ENCODE measurements around the gene PLEKHB2.
"Not testable (repeated sequence)": the region's sequence is repeated elsewhere in the genome, so short reads cannot be mapped to it uniquely, and the experiment has no call there.

PLEKHB2 gene

GRCh38 chr2:131143803-131144202 lies 38.7 kb downstream of the PLEKHB2 start:
- no peak for DNase-seq (ENCODE audit: low spot score)

- DNase-seq (ENCODE audit: low spot score): no peak
Measured at GRCh38 chr2:131145040-131145439, 39.9 kb downstream of the PLEKHB2 start.

DNA sequence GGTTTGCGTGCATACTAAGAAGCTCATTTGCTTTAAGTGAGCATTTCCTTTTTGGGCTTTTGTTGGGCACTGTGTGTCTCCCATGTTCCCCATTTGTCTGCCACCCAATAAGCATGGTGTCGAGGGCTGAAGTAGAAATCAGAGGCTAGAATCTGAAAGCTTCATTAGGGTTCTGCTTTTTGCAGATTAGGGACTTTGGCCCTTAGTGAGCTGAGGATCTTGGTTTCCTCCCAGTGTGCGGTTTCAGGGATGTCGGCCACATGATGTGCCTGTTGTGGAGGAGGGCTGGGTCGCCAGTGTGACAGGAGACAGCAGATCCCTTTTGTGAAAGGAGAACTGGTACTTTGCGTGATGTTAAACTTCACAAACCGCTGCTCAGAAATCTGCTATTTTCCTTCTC lies 41.1 kb downstream of the PLEKHB2 start:
- DNase-seq (ENCODE audit: low spot score): no peak

DNA sequence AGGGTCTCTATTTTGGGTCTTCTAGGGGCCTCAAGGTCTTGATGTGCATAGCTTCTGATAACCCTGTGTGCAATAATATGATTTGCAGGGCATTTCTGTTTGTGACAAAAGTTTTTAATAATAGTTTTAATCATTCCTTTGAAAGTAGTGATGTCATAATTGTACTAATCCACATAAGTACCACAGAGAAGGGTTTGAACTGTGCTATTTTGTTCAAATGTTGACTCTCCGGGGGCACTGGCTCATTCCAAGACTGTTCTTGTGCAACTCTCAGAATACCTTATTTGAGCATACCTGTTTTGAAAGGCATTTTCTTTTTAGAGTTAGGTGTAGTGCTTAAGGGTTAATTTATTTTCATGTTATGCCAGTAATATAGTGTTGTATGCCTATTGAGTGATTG lies 41.6 kb downstream of the PLEKHB2 start:
- no peak for DNase-seq (ENCODE audit: low spot score)

DNA sequence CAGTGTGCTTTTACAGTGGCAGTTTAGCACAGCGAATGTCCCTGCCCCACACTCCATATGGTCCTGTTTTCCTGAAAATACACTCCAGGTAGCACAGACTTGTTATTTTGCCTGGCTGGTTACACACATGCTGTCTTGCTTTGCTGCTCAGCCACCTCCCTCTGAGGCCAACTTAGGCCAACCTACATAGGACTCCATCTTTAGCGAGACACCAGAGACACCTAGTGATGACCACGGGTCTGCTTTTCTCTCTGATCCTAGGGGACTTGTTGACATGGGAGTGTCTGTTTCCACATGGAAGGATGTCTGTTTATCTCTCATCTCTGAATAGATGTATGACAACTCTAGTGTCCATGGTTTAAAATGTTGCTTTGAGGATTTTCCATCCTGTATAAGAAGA lies 43.3 kb downstream of the PLEKHB2 start:
- no peak for DNase-seq (ENCODE audit: low spot score)

DNA sequence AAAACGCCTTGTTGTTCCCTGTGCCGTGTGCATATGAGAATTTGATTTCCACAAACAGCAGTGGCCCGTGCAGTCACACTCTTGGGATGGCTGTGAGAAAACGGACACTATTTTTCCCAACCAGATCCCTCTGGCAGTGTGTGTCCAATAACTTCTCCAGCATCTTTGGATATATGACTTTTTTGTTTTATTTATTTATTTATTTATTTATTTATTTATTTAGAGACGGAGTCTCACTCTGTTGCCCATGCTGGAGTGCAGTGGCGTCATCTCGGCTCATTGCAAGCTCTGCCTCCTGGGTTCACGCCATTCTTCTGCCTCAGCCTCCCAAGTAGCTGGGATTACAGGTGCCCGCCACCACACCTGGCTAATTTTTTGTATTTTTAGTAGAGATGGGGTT lies 45.0 kb downstream of the PLEKHB2 start:
- DNase-seq (ENCODE audit: low spot score): not testable (repeated sequence)

- no peak for DNase-seq (ENCODE audit: low spot score)
Measured at GRCh38 chr2:131151398-131151797, 46.3 kb downstream of the PLEKHB2 start.

DNA sequence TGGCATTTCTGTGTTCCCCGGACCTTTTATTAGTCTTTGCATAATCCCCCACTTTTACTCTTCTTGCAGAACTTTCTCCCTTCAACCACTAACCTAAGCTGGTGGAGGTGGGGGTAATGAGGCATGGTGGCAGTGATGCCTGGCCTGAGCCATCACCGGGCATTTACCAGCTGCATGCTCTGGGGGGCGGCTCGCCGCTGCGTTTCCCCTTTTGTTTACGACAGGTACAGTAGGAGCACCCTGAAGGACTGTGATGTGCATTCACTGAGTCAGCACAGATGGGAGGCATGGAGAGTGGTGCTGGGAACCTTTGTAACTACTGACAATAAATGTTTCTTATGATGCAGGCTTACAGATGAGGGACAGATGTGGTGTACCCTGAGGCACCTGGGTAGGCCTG lies 46.9 kb downstream of the PLEKHB2 start:
- DNase-seq (ENCODE audit: low spot score): no peak

- no peak for DNase-seq (ENCODE audit: low spot score)
Measured at GRCh38 chr2:131153529-131153928, 48.4 kb downstream of the PLEKHB2 start.

- peak; percentile 63 for DNase-seq (ENCODE audit: low spot score)
Measured at GRCh38 chr2:131154071-131154531, 49.0 kb downstream of the PLEKHB2 start.

GRCh38 chr2:131154647-131155046 lies 49.5 kb downstream of the PLEKHB2 start:
- no peak for DNase-seq (ENCODE audit: low spot score)

- no peak for DNase-seq (ENCODE audit: low spot score)
Measured at GRCh38 chr2:131155208-131155855, 50.2 kb downstream of the PLEKHB2 start.

DNA sequence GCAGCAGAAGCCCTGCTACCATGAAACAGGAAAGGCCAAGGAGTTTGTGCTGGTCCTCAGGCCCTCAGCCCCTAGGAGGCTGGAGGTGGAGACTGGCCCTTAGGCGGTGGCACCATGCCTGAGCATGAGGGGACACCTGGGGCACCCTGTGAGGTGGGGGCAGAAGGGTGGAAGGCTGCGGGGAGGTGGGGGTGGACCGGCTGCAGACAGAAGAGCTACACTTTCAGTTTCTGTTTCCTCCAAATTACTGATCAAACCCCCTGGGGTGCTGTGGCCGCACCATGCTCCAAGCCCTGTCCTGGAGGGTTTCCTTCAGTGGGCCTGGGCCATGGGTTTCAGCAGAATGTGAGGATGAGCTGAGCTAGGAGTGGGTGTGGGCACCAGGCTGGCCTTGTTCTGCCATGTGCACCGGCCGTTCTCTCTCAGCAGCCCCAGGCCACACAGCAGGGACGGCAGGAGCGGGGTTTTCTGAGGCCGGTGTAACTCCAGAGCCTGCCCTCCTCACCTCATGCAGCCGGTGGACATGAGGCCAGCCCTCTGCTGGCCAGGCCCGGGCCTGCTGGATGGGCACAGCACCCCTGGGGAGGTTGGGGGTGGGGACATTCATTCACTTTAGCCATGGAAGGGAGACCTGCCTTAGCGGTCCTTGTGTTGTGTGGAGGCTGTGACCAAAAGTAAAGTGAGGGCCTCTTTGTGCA lies 51.5 kb downstream of the PLEKHB2 start:
- DNase-seq (ENCODE audit: low spot score): no peak

DNA sequence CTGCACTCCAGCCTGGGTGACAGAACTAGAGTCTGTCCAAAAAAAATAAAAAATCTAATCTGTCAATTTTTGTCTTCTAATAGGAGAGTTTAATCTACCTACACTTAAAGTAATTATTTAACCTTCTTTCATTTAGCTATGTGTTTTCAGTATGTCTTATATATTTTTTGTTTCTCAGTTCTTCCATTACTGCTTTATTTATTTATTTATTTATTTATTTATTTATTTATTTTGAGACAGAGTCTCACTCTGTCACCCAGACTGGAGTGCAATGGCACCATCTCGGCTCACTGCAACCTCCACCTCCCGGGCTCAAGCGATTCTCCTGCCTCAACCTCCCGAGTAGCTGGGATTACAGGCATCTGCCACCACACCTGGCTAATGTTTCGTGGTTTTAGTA lies 60.4 kb downstream of the PLEKHB2 start:
- DNase-seq (ENCODE audit: low spot score): not testable (repeated sequence)

DNA sequence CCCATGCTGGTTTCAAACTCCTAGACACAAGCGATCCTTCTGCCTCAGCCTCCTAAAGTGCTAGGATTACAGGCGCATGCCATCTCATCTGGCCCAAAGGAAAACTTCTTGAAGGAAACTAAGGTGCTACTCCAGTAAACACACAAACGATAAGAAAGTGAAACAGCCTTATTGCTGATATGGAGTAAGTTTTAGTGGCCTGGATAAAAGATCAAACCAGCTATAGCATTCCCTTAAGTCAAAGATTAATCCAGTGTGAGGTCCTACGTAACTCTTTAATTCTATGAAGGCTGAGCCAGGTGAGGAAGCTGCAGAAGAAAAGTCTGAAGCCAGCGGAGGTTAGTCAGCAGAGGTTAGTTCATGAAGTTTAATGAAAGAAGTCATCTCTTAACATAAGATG lies 63.4 kb downstream of the PLEKHB2 start:
- DNase-seq (ENCODE audit: low spot score): no peak

- not testable (repeated sequence) for DNase-seq (ENCODE audit: low spot score)
Measured at GRCh38 chr2:131178050-131178449, 72.9 kb downstream of the PLEKHB2 start.

GRCh38 chr2:131178721-131179418 lies 73.7 kb downstream of the PLEKHB2 start:
- not testable (repeated sequence) for DNase-seq (ENCODE audit: low spot score)

GRCh38 chr2:131181451-131181850 lies 76.3 kb downstream of the PLEKHB2 start:
- not testable (repeated sequence) for DNase-seq (ENCODE audit: low spot score)

GRCh38 chr2:131193421-131193820 lies 88.3 kb downstream of the PLEKHB2 start:
- DNase-seq (ENCODE audit: low spot score): not testable (repeated sequence)

DNA sequence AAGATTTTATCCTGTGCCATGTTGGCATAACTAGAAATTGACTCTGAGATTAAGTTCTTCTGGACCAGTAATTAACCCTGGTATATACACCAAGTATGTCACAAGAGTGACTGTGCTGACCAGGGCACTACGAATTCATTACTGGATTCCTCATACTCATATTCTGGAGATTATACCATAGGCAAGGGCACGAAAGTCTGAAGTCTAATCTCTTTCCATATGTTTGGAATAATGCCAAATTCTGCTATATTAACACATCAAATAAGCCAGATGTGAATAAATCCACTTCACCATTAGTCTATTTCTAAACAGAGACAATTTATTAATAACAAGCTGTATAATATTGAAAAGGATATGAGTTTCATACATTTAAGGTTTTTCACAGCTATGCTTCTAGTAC lies 91.0 kb downstream of the PLEKHB2 start:
- DNase-seq (ENCODE audit: low spot score): not testable (repeated sequence)

Measured in CD4-positive, alpha-beta T cell treated with Interleukin-6 at 100 ng/mL for 8 hours (primary cell).